Measurements from ENCODE around the gene RAI2. TPM values are rescaled to one million over a fixed set of nuclear protein-coding genes. Genes with fewer than 3 reads are reported as not detected.
"Not testable (repeated sequence)": the region's sequence is repeated elsewhere in the genome, so short reads cannot be mapped to it uniquely, and the experiment has no call there.

Gene RAI2
- total RNA-seq, 1 donor from 2014 or later = 28.0 TPM

DNA sequence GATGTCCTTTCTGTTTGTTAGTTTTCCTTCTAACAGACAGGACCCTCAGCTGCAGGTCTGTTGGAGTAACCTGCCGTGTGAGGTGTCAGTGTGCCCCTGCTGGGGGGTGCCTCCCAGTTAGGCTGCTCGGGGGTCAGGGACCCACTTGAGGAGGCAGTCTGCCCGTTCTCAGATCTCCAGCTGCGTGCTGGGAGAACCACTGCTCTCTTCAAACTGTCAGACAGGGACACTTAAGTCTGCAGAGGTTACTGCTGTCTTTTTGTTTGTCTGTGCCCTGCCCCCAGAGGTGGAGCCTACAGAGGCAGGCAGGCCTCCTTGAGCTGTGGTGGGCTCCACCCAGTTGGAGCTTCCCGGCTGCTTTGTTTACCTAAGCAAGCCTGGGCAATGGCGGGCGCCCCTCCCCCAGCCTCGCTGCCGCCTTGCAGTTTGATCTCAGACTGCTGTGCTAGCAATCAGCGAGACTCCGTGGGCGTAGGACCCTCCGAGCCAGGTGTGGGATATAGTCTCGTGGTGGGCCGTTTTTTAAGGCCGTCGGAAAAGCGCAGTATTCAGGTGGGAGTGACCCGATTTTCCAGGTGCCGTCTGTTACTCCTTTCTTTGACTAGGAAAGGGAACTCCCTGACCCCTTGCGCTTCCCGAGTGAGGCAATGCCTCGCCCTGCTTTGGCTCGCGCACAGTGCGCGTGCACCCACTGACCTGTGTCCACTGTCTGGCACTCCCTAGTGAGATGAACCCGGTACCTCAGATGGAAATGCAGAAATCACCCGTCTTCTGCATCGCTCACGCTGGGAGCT, 74.3 kb downstream of the RAI2 start:
- not testable (repeated sequence) for DNase-seq (ENCODE audit: low spot score)

GRCh38 chrX:17779434-17779833, 81.7 kb downstream of the RAI2 start:
- no peak for DNase-seq (ENCODE audit: low spot score)

- DNase-seq (ENCODE audit: low spot score) = no peak
Observed at GRCh38 chrX:17778997-17779396, 82.1 kb downstream of the RAI2 start.

- no peak for DNase-seq (ENCODE audit: low spot score)
Observed at GRCh38 chrX:17774053-17774452, 87.0 kb downstream of the RAI2 start.

DNA sequence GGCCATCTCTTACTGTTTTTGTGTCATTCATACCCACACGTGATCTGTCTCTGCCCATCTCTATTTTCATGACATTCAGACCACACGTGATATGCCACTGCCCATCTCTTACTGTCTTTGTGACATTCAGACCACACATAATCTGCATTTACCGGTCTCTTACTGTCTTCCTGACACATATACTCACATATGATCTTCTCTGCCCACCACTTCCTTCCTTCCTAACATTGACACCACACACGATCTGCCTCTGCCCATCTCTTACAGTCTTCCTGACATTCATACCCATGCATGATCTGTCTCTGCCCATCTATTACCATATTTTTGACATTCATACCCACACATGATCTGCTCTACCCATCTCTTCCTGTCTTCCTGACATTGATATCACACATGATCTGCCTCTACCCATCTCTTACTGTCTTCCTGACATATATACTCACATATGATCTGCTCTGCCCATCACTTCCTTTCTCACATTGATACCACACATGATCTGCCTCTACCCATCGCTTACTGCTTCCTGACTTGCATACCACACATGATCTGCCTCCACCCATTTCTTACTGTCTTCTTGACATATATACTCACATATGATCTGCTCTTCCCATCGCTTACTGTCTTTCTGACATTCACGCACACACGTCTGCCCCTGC, 87.7 kb downstream of the RAI2 start:
- DNase-seq (ENCODE audit: low spot score) = no peak

DNA sequence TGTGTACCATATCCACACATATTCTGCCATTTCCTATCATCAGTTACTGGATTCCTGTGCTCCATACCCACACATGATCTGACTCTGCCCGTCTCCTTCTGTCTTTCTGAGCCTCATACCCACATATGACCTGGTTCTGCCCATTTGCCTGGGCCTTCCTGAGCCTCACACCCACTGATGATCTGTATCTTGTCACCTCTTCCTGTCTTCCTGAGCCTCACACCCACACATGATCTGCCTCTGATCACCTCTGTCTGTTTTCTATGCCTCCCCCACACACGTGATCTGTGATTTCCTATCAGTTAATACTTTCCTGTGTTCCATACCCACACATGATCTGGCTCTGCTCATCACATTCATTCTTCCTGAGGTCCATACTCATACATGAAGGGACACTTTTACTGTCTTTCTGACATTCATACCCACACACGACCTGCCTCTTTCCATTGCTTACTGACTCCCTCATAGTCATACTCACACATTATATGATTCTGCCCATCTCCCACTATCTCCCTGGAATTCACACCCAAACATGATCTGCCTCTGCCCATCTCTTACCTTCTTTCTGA, 91.3 kb downstream of the RAI2 start:
- no peak for DNase-seq (ENCODE audit: low spot score)

DNA sequence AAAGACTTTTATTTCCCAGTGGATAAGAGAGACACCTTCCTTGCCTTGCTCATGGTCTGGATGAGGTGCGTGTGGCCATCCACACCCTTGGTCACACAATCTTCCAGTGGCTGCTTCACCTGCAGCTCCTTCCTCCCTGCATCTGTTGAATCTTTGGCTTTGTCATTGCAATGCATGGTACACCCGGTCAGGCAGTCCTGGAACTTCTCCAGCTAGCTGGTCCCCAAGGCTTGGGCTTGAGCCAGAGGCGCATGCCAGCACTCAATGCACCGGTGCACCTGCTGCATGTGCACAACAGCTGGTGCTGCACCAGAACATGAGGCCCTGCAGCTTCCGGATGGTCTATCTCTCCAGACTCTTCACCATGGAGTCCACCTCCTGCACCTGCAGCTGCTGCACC, 92.1 kb downstream of the RAI2 start:
- DNase-seq (ENCODE audit: low spot score) = no peak

DNA sequence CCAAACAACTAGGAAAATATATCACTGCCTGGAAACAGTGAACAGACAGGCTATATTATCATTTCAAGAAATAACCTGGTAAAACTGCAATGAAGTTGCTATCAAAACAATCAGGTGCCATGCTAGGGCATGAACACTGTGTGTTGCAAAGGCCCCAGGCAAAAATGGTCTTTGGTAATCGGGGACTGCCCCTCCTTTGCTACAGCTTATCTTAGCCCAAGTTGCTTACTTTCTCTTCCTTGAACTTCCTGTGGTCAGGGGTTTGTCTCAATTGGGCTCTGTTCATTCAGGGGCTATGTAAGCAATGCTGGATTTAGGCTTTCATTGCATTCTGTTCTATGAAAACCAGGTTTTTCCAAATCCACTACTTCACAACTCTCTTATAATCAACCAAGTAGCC, 93.4 kb downstream of the RAI2 start:
- DNase-seq (ENCODE audit: low spot score) = no peak

DNA sequence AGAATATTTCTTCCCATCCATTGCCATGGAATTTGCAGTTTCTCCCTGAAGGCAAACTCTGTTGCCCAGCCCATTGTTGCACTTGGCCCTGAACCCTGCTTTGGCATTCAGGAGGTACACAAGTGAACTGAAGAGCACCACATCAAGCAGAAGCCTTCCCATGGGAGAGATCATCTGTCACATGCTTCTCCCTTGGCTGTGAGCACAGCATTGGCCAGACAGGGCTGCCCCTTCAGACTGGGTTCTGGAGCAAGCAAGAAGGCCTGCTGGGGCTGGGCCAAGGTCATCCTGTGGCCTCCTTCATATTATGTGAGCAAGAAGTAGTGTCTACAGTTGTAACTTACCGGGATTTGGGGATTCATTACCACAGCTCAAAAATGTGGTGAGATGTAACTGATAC, 101.1 kb downstream of the RAI2 start:
- no peak for DNase-seq (ENCODE audit: low spot score)

GRCh38 chrX:17758382-17758781, 102.7 kb downstream of the RAI2 start:
- DNase-seq (ENCODE audit: low spot score) = no peak

- no peak for DNase-seq (ENCODE audit: low spot score)
Observed at GRCh38 chrX:17750436-17750835, 110.7 kb downstream of the RAI2 start.

Other genes starting within 250 kb of the RAI2 start
- 16.4 TPM for gene SCML1, start 123.8 kb downstream of the RAI2 start, total RNA-seq